Stimulated activated naive CD4-positive, alpha-beta T cell (primary cell): ENCODE data around the gene KRTAP19-3.
"Not testable (repeated sequence)": the region's sequence is repeated elsewhere in the genome, so short reads cannot be mapped to it uniquely, and the experiment has no call there.

ENCODE experiments used
- DNase-seq, 6 experiments: peaks; one replicate each; lab custom pipeline; 2025; lab: John Stamatoyannopoulos, UW

KRTAP19-3 gene

DNA sequence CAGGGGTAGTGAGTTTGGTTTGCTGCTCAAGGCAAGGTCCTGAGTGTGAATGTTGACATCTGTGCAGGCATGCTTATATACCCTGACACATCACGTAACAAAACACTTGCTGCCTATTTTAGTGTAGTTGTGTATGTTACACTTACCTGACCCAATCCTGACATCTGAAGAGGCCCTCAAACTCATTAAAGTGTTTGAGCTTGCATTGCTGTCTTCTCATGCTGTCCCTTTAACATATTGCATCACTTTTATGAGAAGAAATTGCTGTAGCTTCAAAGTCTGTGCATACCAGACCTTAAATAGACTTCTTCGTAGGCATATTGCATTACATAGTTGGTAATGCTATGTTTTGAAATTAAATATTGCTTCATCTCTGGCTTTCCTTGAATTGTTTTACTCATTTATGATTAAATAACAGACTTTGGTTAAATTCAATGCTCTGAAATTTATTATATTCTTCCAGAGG lies at the start of gene KRTAP19-3:
KRTAP19-3 (minus strand) TSS at position 51 of the 466 bp plus-strand sequence. CDS start 56 bp downstream, outside the sequence.
- DNase-seq, result no peak

DNA sequence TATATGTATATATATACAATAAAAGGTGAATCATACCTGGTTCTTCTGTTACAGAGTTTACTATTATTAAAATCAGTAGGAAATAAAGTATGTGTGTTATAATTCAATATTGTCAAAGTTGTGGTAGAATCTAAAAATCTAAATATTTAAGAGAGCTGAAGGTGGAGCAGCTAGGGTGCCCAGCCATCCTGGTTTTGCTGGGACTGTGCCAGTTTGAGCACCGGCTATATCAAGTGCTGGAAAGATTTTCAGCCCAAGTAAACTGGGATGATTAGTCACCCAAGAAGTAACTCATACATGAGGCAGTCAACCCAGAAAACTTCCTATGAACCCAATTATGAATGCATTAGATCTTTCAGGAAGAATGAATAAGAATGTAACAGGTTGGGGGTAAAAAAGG lies 27.1 kb upstream of the KRTAP19-3 start:
- DNase-seq, result no peak

- no peak for DNase-seq
Measured at GRCh38 chr21:30515681-30516080, 23.9 kb upstream of the KRTAP19-3 start.

DNA sequence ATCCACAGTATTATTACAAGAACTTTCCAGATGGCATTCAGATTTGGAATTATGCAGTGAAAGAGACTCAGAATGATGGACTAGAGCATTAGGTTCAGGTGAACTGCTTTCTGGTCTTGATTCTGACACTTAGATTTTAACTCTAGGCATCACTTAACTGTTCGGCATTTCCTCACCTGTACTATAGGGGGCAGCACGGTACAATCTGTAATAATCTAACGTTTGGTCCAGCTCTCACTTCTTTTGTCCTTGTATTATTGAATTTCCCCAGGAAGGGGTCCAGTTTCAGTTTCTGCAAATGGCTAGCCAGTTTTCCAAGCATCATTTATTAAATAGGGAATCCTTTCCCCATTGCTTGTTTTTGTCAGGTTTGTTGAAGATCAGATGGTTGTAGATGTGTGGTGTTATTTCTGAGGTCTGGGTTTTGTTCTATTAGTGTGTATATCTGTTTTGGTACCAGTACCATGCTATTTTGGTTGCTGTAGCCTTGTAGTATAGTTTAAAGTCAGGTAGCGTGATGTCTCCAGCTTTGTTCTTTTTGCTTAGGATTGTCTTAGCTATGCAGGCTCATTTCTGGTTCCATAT lies 13.9 kb upstream of the KRTAP19-3 start:
- not testable (repeated sequence) for DNase-seq

GRCh38 chr21:30502041-30502440 lies 10.2 kb upstream of the KRTAP19-3 start, which contains the start of gene KRTAP19-5:
Gene KRTAP19-5 (minus strand): TSS chr21:30502141. CDS start chr21:30502090, 51 bp downstream.
- DNase-seq, result no peak

DNA sequence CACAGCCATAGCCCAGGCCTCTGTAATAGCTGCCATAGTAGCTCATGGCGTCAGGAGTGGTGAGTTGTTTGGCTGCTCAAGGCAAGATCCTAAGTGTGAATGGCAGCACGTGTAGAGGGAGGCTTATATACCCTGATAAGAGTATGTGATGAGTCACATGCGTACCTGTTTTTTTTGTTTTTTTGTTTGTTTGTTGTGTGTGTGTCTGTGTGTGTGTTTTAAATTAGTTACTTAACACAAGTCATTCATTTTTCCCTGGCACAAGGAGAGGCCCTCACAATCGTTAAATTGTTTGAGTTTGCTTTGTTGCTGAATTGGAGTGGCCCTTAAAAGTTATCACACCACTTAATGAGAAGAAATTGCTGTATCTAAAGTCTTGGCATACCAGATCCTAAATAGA lies 5.3 kb upstream of the KRTAP19-3 start, which contains the start of gene KRTAP19-4:
KRTAP19-4 (minus strand) TSS at position 101 of the 400 bp plus-strand sequence; CDS start at position 46, 55 bp downstream.
- DNase-seq, result no peak

DNA sequence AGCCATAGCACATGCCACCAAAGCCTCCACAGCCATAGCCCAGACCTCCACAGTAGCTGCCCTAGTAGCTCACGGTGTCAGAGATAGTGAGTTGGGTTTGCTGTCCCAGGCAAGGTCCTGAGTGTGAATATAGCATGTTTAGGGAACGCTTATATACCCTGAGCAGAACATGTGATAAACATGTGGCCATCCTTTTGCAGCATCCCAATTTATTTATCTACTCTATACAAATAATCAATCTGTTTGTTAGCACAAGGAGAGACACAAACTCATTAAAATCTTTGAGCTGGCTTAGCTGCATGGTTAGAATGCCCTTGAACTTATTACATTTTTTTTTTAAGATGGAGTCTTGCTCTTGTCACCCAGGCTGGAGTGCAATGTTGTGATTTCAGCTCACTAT lies 4.5 kb downstream of the KRTAP19-3 start, which contains the start of gene KRTAP19-2:
KRTAP19-2 (minus strand) TSS at position 101 of the 400 bp plus-strand sequence; CDS start at position 13, 88 bp downstream.
- no peak for DNase-seq

DNA sequence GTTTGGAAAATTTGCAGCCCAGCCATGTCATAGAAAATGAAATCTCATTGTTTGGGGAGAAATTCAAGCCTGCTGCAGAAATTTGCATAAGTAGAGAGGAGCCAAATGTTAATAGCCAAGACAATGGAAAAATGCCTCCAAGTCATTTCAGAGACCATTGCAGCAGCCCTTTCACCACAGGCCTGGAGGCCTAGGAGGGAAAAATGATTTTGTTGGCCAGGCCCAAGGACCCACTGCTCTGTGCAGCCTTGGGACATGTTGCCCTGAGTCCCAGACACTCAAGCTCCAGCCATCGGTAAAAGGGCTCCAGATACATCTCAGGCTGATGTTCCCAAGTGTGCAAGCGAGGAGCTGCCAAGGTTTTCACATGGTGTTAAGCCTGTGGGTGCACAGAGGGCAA lies 5.6 kb downstream of the KRTAP19-3 start:
- DNase-seq, result no peak

DNA sequence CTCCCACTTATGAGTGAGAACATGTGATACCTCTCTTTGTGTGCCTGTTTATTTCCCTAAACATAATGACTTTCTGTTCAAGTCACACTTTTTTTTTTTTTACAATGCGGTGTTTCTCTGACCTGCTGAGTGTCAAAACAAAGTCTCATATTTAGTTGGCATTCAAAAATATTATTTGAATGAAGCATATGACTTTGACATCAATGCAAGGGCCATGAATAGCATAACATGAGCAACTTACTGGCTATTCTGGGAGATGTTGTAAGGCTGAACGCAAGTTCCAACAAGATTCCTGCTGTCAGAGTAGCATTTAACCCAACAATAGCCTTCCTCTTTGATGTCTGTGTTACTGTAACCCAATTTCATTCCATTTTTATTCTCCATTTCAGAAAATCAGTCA lies 9.7 kb downstream of the KRTAP19-3 start:
- no peak for DNase-seq

- no peak for DNase-seq
Measured at GRCh38 chr21:30480145-30480544, 11.7 kb downstream of the KRTAP19-3 start, which contains the start of gene KRTAP19-1. Gene KRTAP19-1 (minus strand): TSS chr21:30480367. CDS start chr21:30480317, 50 bp downstream.

GRCh38 chr21:30479259-30479658 lies 12.6 kb downstream of the KRTAP19-3 start:
- no peak for DNase-seq

- no peak for DNase-seq
Measured at GRCh38 chr21:30478004-30478403, 13.8 kb downstream of the KRTAP19-3 start.

- no peak for DNase-seq
Measured at GRCh38 chr21:30468900-30469714, 22.7 kb downstream of the KRTAP19-3 start.

DNA sequence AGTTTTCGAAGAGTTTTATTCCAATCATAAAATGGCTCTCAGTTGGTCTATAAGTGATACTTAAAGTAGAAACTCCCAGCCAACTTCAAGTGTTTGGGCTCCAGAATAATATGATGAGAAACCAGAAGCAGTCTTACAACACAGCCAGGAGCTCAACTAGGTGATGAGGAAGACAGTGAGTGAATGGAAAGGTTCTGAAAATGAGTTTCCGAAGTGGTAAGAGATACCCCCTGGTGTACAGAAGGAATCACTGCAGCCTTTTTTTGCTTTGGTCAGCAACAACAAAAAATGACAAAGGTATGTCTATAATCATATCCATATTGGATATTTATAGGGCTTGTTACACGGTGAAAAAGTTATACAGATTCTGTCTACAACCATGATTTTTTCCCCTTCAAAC lies 28.1 kb downstream of the KRTAP19-3 start:
- DNase-seq, result no peak

DNA sequence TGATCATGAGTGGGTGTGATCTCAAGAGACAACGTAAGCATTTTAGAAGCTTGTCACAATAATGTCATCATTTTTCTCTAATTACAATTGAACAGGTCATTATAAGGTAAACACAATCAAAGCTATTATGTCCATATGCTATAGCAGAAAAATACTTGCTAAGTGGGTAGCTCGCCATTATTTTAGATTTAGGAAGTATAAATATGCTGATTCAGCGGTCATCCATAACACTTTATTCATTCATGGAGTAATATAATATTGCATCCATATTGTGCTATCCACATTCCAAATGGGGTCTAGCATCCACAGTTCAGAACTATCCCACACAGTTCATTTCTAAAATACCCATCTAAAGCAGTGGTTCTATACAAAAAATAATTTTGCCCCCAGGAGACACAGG lies 43.3 kb downstream of the KRTAP19-3 start:
- no peak for DNase-seq

DNA sequence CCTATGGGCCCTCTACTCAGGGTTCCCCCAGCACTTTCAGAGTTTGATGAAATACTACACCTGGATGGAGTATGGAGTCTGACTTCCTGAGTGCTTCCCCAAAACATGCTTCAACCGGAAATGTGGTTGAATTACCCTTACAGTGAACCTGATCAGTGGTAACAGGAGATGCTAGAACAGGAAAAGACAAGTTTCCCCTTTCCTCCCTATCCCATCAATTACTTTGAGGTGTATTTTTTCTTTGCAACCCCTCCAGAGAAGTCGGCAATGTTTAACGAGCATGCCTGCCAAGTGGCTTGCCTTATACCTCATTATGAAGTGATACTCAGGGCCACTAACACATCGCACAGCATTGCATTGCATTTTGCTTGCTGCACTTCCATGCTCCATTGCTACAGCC lies 44.8 kb downstream of the KRTAP19-3 start:
- DNase-seq, result no peak

DNA sequence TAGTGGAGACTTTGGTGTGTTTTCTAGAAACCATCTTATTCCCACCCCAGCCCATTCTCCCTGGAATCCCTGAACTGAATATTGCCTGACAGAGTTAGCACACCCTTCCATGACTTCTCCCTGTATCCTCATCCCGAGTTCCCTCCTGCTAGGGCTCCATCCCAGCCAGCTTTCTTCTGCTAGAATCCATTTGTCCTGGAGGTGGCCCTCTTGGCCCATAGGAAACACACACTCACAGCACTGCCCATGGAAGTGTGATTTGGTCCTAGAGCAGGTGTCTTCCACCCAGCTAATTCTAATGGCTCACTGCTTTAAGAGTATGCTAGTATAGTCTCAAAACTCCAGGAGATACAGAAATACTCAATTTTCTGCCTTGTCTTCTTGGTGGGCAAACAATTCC lies 47.6 kb downstream of the KRTAP19-3 start:
- DNase-seq, result no peak

DNA sequence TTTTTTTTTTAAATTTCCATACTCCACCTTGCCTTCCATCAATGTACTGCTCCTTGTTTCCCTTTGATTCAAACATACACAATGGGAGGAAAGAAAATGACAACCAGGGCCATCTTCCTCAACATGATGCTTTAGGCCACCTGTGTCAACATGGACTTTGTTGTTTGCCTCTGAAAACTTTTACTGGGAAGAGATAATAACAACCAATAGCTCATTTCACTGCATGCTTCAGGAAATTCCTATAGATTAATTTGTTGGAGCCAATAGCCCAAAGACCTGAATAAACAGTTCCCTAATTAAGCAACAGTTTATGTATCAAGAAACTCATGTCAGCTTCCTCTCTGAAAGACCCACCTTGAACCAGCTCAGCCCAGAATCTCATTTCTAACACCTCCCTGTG lies 48.6 kb downstream of the KRTAP19-3 start:
- DNase-seq, result no peak
